NCI-H146 (cell line): ENCODE measurements around the gene UAP1.
"Not testable (repeated sequence)": the region's sequence is repeated elsewhere in the genome, so short reads cannot be mapped to it uniquely, and the experiment has no call there.

Experiments
- DNase-seq: peaks from one replicate; lab custom pipeline; 2025; lab: John Stamatoyannopoulos, UW

The UAP1 gene

DNA sequence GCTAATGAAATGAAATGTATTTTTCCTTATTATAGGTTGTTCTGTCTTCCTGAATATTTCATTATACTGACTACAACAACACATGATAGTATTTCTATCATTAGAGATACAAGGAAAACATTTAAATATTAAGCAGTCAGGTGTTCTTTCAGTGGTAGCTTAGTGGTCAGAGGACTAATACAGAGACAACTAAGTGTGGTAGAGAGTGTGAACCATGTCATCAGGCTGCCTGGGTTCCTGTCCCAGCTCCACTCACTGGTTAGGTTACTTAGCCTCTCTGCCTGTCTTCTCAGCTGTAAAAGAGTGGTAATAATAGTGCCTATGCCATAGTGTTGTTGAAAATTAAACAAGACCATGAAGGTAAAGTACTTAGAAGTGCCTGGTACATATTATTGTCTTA, 3.9 kb downstream of the UAP1 start:
- no peak for DNase-seq

DNA sequence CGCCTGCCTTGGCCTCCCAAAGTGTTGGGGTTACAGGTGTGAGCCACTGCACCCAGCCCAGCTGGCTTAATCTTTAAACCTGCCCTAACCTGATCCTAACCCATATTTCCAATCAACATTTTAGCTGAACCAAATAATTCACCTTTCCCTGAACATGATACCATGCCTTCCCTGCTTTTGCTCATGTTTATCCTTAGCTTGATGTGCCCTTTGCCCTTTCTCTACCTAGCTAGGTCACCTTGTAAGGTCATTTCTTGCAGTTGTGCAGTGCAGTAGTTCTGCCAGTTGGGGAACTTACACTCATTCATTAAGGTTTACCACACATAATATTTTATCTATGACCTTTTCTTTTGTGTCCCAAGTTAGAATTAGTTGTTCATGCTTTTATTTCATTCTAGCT, 5.3 kb downstream of the UAP1 start:
- no peak for DNase-seq

DNA sequence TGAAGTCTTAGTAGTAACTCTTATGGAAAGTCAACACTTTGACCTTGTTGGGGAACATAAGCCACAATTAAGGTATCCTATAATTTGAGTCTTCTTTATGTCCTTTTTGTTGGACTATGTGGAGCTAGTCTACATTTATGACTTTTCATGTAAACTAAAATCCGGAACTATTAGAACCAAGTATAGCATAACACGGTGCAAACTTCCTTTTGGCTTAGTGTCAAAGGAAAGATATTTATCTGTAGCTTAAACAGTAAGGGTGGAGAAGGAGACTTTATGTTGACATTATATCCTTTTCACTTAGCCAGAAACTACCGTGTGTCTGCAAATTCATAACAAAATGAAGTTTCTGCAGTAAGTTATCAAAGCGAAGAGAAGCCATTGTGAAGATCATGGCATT, 7.3 kb downstream of the UAP1 start:
- no peak for DNase-seq

DNA sequence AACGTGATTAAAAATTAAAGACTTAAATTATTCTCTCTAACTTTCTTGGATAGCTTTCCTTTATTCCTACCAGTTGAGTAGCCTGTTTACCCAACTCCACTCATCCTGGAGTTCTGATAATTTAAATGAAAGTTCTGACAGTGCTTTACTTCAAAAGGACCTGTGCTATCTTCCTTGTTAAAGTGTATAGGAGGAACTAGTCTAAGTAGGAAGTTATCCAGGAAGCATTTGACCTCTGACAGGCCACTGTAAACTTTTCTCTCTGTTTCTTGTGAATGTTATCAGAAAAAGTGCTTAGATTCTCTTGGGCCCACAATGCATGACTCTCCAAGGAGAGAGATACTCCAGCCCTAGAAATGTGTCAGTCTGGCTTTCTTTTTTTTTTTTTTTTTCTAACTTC, 9.2 kb downstream of the UAP1 start:
- no peak for DNase-seq

DNA sequence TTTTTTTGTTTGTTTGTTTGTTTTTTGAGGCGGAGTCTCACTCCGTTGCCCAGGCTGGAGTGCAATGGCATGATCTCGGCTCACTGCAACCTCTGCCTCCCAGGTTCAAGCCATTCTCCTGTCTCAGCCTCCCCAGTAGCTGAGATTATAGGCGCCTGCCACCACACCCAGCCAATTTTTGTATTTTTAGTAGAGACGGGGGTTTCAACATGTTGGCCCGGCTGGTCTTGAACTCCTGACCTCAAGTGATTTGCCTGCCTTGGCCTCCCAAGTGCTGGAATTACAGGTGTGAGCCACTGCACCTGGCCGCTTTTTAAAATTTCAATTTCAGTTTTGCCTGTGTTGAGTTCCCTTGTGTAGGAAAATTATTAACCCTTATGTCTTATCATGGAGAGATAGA, 9.6 kb downstream of the UAP1 start:
- not testable (repeated sequence) for DNase-seq

DNA sequence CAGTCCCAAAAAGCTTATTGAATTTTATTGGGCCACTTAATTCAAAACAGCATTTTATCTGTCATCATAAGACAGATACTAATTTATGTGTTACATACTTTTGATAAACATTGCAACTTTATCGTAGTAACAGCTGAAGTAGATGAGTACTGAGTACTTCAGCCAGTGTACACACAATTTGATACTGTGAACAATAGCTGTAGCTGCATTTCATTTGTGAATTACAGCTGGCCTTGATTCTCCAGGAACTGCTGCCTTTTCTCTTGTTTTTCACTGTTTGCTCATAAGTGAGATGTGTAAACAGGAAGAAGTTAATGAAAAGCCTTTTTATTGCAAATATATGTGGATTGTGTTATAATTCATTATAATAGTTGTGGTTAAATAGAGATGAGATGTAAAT, 10.2 kb downstream of the UAP1 start:
- peak; percentile 47 for DNase-seq

DNA sequence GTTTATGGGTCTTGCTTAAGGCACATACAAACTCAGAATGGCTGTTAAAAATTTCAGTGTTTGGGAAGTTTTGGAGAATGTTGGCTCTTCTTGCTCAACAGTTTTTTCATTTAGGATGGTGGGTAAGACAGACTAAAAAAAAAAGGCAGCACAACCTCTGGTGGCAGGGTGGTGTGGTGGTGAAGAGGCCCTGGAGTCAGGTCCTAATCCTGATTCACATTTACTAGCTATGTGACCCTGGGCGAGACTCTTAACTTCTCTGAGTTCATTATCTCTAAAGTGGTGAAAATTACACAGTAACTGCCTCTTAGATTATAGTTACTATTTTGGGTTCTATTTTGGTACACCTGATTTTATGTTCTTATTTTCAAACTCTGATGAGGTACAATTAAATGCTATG, 11.6 kb downstream of the UAP1 start:
- no peak for DNase-seq

DNA sequence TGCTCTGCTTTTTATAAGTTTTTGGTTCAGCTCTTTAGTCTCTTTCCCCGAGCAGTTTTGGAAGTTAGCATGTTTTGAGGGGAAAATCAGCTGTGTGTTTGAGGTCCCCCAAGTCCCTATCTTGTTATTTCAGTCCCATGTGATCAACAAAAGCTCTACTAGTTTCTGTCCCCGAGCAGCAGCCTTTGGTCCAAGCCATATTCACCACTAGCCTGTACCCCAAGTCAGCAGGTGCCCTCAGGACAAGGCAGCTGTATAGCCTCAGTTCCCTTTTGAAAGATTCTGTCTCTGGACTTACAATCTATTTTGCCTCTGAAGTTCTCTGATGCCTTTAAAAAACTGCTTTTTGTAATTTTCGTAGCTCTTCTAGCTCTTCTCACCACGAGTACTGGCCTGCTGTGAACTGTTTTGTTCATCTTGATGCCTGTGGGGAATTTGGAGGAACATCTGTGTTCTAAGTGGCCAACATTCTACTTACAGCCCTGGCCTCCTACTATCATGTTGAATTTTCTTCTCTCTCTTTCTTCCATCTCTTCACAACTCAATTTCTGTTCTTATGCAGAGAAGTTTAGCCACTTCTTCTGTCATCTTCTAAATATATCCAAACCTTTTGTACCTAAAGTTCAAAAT, 16.7 kb downstream of the UAP1 start:
- no peak for DNase-seq

DNA sequence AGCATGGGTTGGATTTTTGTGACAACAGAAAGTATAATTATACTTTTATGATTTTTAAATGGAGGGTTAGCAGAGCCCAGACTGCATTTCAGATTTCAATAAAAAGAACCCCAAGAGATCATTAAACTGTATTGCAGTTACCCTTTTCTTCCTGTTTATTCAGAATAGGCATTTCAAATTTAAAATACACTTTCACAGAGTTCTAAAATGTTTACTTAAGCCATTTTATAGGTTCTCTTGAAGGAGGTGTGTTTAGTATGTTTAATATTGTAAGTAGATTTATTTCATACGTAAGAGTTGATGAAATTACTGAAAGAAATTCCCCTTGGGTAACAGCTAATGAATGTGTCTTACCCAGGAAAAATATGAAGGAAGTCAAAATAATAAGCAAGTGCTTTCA, 17.4 kb downstream of the UAP1 start:
- DNase-seq: no peak

DNA sequence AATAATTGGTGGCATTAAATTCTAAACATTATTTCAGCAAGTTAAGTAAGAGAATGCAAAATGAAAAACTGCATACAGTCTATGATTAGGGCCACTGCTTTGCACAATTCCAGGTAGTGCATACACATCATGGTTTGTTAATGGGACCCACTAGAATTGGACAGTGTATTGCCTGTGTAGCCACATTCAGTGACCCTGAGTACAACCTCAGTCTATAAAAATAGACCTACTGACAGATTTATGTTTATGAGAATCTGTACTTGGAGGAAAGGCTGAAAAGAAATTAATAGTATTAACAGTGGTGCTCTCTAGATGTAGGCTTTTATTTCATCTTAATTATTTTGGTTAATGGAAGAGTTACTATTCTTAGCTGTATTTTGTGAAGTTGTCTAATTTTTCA, 18.8 kb downstream of the UAP1 start:
- DNase-seq: no peak

DNA sequence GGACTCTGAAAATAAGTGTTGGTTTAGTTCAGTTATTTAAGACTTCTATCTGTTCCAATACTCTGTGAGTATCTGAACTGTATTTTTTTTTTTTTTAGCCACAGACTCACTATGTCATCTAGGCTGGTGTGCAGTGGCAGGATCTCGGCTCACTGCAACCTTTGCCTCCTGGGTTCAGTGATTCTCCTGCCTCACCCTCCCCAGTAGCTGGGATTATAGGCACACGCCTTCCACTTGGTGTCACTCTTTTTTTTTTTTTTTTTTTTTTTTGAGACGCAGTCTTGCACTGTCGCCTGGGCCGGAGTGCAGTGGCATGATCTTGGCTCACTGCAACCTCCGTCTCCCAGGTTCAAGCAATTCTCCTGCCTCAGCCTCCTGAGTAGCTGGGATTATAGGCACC, 21.4 kb downstream of the UAP1 start:
- not testable (repeated sequence) for DNase-seq

DNA sequence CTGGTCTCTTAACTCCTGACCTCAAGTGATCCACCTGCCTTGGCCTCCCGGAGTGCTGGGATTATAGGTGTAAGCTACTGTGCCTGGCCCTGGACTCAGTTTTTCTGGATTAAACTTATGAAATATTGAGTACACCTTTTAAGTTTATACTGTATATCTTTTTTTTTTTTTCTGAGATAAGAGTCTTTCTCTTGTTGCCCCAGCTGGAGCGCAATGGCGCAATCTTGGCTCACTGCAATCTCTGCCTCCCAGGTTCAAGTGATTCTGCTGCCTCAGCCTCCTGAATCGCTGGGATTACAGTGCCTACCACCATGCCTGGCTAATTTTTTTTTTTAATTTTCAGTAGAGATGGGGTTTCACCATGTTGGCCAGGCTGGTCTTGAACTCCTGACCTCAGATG, 23.6 kb downstream of the UAP1 start:
- not testable (repeated sequence) for DNase-seq

DNA sequence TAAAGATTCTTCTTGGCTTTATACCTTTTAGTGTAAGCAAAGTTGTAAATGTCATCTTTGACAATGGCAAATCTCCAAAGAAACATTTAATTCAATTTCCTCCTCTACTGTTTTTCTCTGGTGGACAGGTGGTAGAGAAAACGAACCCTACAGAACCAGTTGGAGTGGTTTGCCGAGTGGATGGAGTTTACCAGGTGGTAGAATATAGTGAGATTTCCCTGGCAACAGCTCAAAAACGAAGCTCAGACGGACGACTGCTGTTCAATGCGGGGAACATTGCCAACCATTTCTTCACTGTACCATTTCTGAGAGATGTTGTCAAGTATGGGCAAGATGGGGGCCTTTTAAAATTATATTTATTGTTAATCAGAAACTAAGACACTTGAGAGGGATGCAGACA, 25.8 kb downstream of the UAP1 start:
- DNase-seq: no peak

DNA sequence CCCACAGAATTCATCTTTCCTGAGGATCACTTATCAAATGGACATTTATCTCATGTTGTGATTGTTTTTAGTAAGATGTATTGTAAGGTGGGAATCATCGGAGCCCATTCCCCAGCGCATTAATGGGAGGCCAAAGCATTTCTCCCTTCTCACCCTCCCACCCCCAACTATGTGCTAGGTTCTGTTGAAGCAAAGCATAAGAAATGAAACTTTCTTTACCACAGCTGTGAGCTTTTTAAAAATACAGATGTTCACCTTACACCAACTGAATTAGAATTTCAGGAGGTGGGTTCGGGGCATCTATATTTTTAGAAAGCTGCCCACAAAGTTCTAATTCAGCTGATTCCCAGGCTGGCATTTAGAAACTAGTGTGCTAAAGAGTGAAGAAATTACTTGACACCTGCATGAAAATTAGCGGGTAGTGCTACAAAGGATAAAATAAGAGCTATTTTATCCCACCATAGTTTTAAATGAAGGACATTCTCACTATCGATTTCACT, 26.3 kb downstream of the UAP1 start:
- DNase-seq: no peak

DNA sequence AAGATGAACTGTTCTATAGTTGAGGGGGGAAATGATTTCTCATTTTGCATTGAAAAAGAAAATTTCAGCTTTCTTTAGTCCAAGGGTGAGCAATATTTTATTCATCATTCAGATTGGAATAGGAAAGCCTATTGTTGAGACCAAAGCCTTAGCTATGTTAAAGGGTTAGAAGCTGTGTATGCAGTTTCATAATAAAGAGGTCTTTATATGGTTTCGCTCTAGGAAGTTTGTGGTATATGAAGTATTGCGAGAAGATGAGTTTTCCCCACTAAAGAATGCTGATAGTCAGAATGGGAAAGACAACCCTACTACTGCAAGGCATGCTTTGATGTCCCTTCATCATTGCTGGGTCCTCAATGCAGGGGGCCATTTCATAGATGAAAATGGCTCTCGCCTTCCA, 28.6 kb downstream of the UAP1 start:
- DNase-seq: no peak

DNA sequence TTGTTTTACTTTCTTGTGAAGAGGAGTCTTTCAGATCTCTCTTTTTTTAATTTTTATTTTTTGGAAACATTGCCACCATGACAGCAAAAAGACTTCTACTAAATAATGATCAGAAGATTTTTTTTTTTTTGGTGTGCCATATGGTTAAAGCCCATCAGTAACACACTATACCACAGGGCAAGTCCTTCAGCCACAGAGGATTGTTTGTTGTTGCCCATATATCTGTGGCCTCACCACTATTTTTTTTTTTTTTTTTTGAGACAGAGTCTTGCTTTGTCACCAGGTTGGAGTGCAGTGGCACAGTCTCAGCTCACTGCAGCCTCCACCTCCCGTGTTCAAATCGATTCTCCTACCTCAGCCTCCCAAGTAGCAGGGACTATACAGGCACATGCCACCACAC, 29.2 kb downstream of the UAP1 start:
- DNase-seq: no peak

DNA sequence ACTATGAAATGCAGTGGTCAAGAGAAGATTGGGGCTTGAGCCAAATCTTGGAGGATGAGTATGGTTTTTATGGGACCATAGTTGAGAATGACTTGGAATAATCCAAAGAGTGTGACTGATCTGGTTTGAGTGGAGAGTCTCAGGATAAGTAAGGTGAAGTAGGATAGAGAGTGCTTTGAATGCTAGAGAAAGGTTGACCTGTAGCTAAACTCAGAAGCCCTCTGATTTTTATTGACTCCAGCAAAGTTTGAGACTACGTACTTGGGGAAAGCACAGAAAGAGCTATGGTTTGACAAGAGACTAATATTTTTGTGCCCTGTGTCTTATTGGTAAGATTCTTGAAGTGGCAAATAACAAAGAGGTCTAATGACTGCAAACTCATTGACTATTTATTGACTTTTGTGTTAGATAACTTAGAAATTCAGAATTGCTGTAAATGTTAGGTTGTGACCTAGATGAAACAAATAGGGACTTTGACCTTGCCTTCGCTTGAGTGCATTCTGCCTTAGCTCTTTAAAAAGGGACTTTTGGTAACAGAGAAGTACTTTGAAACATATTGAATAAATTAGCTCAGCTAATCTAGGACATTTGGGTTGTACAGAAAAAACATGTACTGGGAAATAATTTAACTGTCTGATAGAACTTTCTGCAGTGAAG, 35.1 kb downstream of the UAP1 start:
- no peak for DNase-seq

DNA sequence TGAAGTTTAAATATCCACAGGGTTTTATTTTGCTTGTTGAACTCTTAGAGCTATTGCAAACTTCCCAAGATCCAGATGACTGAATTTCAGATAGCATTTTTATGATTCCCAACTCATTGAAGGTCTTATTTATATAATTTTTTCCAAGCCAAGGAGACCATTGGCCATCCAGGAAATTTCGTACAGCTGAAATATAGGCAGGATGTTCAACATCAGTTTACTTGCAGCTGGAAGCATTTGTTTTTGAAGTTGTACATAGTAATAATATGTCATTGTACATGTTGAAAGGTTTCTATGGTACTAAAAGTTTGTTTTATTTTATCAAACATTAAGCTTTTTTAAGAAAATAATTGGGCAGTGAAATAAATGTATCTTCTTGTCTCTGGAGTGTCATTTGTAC, 37.9 kb downstream of the UAP1 start:
- no peak for DNase-seq

DNA sequence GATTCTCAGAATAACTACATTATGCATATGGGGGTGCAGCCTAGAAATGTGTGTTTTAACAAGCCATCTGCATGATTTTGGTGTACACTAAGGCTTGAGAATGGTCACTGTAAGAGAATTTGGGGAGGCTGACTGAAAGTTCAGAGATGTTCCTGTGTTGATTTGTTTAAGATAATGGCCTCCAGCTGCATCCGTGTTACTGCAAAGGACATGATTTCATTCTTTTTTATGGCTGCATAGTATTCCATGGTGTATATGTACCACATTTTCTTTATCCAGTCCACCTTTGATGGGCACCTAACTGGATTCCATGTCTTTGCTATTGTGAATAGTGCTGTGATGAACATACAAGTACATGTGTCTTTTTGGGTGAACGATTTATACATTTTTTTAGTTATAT, 41.6 kb downstream of the UAP1 start:
- not testable (repeated sequence) for DNase-seq

DNA sequence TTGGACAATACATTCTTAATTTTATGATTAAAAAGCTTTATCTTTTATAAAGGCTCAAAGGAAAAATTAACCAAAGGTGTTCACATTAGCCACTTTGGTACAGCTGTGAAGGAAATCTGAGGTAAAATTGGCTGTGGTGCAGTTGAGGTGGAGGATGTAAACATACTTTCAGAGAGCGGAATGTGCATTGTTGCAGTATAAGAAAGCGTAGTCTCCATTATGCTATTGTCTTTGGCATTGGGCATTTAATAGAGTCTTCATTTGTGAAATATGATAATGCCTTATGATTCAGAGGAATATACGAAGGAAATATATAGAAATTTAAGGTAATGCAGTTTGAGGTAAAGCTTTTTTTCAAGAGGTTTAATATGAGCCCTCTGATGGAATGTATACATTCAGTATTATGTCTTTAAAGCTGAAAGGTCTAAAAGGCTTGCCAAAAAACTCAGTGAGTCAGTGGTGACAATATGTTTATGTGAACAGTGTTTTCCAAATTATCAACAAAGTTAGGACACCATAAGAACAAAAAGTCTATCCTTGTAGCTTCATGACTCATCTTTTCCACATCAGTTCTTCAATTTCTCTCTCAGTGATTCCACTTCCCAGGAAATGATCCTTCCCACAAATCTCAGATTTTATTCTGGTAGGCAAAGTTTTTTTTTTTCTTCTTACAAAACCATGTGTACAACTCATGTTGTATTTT, 43.9 kb downstream of the UAP1 start:
- DNase-seq: no peak

DNA sequence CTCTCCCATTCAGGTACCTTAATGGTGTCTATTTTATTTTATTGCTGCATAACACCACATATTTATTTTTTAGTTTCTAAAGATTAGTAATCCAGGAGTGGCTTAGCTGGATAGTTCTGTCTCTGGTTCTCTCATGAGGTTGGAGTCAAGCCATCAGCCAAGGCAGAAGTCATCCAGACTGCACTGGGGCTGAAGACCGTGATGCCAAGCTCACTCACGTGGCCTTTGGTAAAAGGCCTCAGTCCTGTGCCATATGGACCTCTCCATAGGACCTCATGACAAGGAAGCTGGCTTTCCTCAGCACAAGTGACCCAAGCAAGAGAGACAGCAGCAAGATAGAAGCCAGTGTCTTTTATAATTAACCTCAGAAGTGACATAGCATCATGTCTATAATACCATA, 47.8 kb downstream of the UAP1 start:
- no peak for DNase-seq

DNA sequence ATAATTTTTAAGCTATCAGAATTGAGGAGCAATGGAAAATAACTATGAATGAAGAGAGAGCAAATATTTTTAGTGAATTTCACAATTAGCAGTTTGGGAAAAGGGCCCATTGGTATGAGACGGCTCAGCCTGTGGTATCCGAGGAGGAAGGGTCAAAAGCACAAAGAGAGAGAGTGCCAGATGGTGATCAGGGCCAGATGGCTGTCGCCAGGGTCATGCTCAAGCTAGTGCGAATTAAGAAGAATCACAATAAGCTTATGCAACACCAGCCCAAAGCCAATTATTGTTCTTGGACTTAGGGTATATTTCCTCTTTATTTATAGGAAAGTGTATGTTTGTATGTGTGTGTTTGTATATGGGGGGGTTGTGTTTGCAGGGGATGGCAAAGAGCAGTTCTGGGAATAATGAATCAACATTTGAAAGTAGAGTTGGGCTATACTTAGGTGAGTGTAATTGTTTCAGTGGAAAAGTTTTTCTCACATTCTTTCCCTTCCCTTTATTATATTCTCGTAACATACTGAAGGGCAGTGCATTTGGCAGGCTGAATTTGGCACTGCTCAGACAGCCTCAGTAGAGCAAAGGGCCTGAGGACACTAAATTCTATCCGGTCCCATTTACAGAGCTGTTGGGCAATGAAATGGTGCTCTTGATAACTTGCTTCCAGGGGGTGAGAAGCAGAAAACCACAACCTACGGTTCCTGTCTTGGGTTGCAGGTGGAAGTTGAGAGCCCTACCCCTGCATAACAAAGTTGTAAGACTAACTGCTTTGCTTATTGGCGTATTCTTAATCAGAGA, 51.3 kb downstream of the UAP1 start:
- no peak for DNase-seq

DNA sequence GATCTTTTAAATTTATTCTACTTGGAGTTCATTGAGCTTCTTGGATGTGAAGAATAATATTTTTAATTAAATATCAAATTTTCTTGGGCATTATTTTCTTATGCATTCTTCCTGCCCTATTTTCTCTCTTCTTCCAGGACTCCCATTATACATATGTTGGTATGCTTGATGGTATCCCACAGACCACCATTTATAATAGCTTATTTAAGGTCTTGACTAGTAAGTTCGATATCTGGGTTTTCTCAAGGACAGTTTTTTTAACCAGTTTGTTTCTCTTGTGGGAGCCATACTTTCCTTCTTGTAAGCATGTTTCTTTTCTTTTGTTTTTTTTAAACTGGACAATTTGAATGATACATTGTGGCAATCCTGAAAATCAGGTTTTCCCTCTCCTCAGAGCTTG, 55.3 kb downstream of the UAP1 start:
- no peak for DNase-seq
